ENCODE measurements around the gene SENP3. TPM values are rescaled to one million over a fixed set of nuclear protein-coding genes. Genes with fewer than 3 reads are reported as not detected.

The SENP3 gene
- total RNA-seq, 2 donors from 2014 or later, result 71.5 to 82.3 TPM

- H3K27ac ChIP-seq (ENCODE audit: low read depth, low read length), result peak overlapping the region; percentile 18
- peak overlapping the region; percentile 99 for H3K4me3 ChIP-seq (ENCODE audit: low read length)
- no peaks in the 10 kb centered on the region for H3K27me3 ChIP-seq (ENCODE audit: control insufficient read depth, insufficient read depth, low read length, poor library complexity, severe bottlenecking)
- H3K9me3 Mint-ChIP-seq, result peaks cover 2% of the 10 kb centered on the region
- H3K36me3 ChIP-seq (ENCODE audit: control insufficient read depth, insufficient read depth, low read length), result peaks cover 57% of the 10 kb centered on the region
- WGBS, 2 experiments (ENCODE audit: insufficient coverage in 1 of 2, insufficient read length in 1 of 2), result 92 to 94% methylated on average over 12 to 14 of the region's 14 CpGs
- H3K4me1 ChIP-seq (ENCODE audit: control insufficient read depth, insufficient read depth, low read length), result no peaks in the 10 kb centered on the region
- H3K4me3 Mint-ChIP-seq, result peak overlapping the region; percentile 97
- TF ChIP-seq CTCF (conservative IDR thresholded peaks at IDR 0.05), result no peak
- H3K9me3 ChIP-seq (ENCODE audit: control insufficient read depth, low read length), result no peaks in the 10 kb centered on the region
- peak; percentile 51 for DNase-seq
- H3K36me3 Mint-ChIP-seq (ENCODE audit: low read depth), result peaks cover 58% of the 10 kb centered on the region
- H3K9ac ChIP-seq (ENCODE audit: extremely low read depth, low read length, poor library complexity, severe bottlenecking), result no peak overlapping the region
- no peaks in the 10 kb centered on the region for H3K27me3 Mint-ChIP-seq (ENCODE audit: insufficient read depth)
- H3K4me1 Mint-ChIP-seq, result peaks cover 31% of the 10 kb centered on the region
- peak overlapping the region; percentile 82 for H3K27ac Mint-ChIP-seq
Observed at GRCh38 chr17:7576432-7576937, 14.8 kb downstream of the SENP3 start.

GRCh38 chr17:7577327-7578199 is 15.8 kb downstream of the SENP3 start:
- no peaks in the 10 kb centered on the region for H3K27me3 Mint-ChIP-seq (ENCODE audit: insufficient read depth)
- peak overlapping the region; percentile 82 for H3K27ac Mint-ChIP-seq
- peaks cover 60% of the 10 kb centered on the region for H3K36me3 ChIP-seq (ENCODE audit: control insufficient read depth, insufficient read depth, low read length)
- no peak overlapping the region for H3K4me3 Mint-ChIP-seq
- H3K27me3 ChIP-seq (ENCODE audit: control insufficient read depth, insufficient read depth, low read length, poor library complexity, severe bottlenecking), result no peaks in the 10 kb centered on the region
- peaks cover 2% of the 10 kb centered on the region for H3K9me3 Mint-ChIP-seq
- 96% methylated on average over 14 to 17 of the region's 17 CpGs for WGBS, 2 experiments (ENCODE audit: insufficient coverage in 1 of 2, insufficient read length in 1 of 2)
- H3K36me3 Mint-ChIP-seq (ENCODE audit: low read depth), result peaks cover 62% of the 10 kb centered on the region
- no peak overlapping the region for H3K4me3 ChIP-seq (ENCODE audit: low read length)
- TF ChIP-seq CTCF (conservative IDR thresholded peaks at IDR 0.05), result no peak
- H3K9ac ChIP-seq (ENCODE audit: extremely low read depth, low read length, poor library complexity, severe bottlenecking), result no peak overlapping the region
- H3K4me1 ChIP-seq (ENCODE audit: control insufficient read depth, insufficient read depth, low read length), result no peaks in the 10 kb centered on the region
- no peaks in the 10 kb centered on the region for H3K9me3 ChIP-seq (ENCODE audit: control insufficient read depth, low read length)
- H3K27ac ChIP-seq (ENCODE audit: low read depth, low read length), result no peak overlapping the region
- peaks cover 30% of the 10 kb centered on the region for H3K4me1 Mint-ChIP-seq
- DNase-seq, result peak; percentile 58

GRCh38 chr17:7579001-7579833 is 17.5 kb downstream of the SENP3 start, which contains the start of gene CD68:
Gene CD68, plus strand, starts transcription at chr17:7579638. Its CDS starts 40 bp downstream, at chr17:7579678.
- Mint-ChIP-seq H3K36me3 (ENCODE audit: low read depth) (peaks cover 53% of the 10 kb centered on the region), H3K27ac (peak within 1 kb of the TSS; percentile 83), H3K27me3 (ENCODE audit: insufficient read depth) (no peaks in the 10 kb centered on the region), H3K9me3 (no peaks in the 10 kb centered on the region), H3K4me1 (peaks cover 28% of the 10 kb centered on the region), H3K4me3 (no peak within 1 kb of the TSS)
- peaks cover 3% of the 10 kb centered on the region for H3K4me1 ChIP-seq (ENCODE audit: control insufficient read depth, insufficient read depth, low read length)
- no peak within 1 kb of the TSS for H3K4me3 ChIP-seq (ENCODE audit: low read length)
- H3K27ac ChIP-seq (ENCODE audit: low read depth, low read length), result peak within 1 kb of the TSS; percentile 47
- H3K27me3 ChIP-seq (ENCODE audit: control insufficient read depth, insufficient read depth, low read length, poor library complexity, severe bottlenecking), result no peaks in the 10 kb centered on the region
- peaks cover 54% of the 10 kb centered on the region for H3K36me3 ChIP-seq (ENCODE audit: control insufficient read depth, insufficient read depth, low read length)
- H3K9me3 ChIP-seq (ENCODE audit: control insufficient read depth, low read length), result no peaks in the 10 kb centered on the region
- no peak for TF ChIP-seq CTCF (conservative IDR thresholded peaks at IDR 0.05)
- no peak within 1 kb of the TSS for H3K9ac ChIP-seq (ENCODE audit: extremely low read depth, low read length, poor library complexity, severe bottlenecking)
- peak; percentile 90 for DNase-seq
- 56% methylated on average over 3 to 7 of the region's 7 CpGs for WGBS, 2 experiments (ENCODE audit: insufficient coverage in 1 of 2, insufficient read length in 1 of 2)
